Trophoblast cell (in vitro differentiated cells and primary cell): Measurements from ENCODE around the gene AOPEP.

Experiments used
- DNase-seq, 2 donors: peaks; one replicate each; pipeline ENCODE4 v3.0.0-alpha.2; 2016
- H2AFZ ChIP-seq: 2 replicates; pipeline ENCODE4 v1.6.1; 2013; ENCODE audit warnings: low read length, moderate library complexity, mild to moderate bottlenecking; ENCODE audit not compliant: insufficient read depth, poor library complexity
- H2AK5ac ChIP-seq: 2 replicates; pipeline ENCODE4 v1.6.1; 2013; ENCODE audit warnings: mild to moderate bottlenecking, low read length
- H2BK120ac ChIP-seq: 2 replicates; pipeline ENCODE4 v1.6.1; 2013; ENCODE audit warnings: low read length, mild to moderate bottlenecking, moderate library complexity; ENCODE audit not compliant: insufficient read depth, poor library complexity
- H2BK12ac ChIP-seq: 2 replicates; pipeline ENCODE4 v1.6.1; 2013; ENCODE audit warnings: mild to moderate bottlenecking, low read length, moderate library complexity
- H2BK5ac ChIP-seq: 2 replicates; pipeline ENCODE4 v1.6.1; 2013; ENCODE audit warnings: low read length, low read depth, moderate library complexity, mild to moderate bottlenecking; ENCODE audit not compliant: poor library complexity
- H3K14ac ChIP-seq: 2 replicates; pipeline ENCODE4 v1.6.1; 2013; ENCODE audit warnings: mild to moderate bottlenecking, low read length
- H3K18ac ChIP-seq: 2 replicates; pipeline ENCODE4 v1.6.1; 2013; ENCODE audit warnings: mild to moderate bottlenecking, low read length
- H3K23ac ChIP-seq: 2 replicates; pipeline ENCODE4 v1.6.1; 2013; ENCODE audit warnings: low read length
- H3K27ac ChIP-seq: 2 replicates; pipeline ENCODE4 v1.5.1; 2013; ENCODE audit warnings: low read depth, mild to moderate bottlenecking, inconsistent platforms, low read length, moderate library complexity
- H3K27me3 ChIP-seq: 2 replicates; pipeline ENCODE4 v1.6.1; 2013; ENCODE audit warnings: inconsistent platforms, mild to moderate bottlenecking, low read length, moderate library complexity; ENCODE audit not compliant: insufficient read depth
- H3K36me3 ChIP-seq, 2 experiments: 1 replicate in 1 of 2; 2 replicates in 1 of 2; pipeline ENCODE4 v1.6.1; 2013; ENCODE audit warnings: low read length in 2 of 2, mild to moderate bottlenecking in 2 of 2, moderate library complexity in 1 of 2; ENCODE audit not compliant: insufficient read depth in 2 of 2, control insufficient read depth in 1 of 2
- H3K4ac ChIP-seq: 2 replicates; pipeline ENCODE4 v1.6.1; 2013; ENCODE audit warnings: low read depth, mild to moderate bottlenecking, low read length, moderate library complexity
- H3K4me1 ChIP-seq, 2 experiments: 1 replicate in 1 of 2; 2 replicates in 1 of 2; pipeline ENCODE4 v1.6.1; 2013; ENCODE audit warnings: low read length in 2 of 2, mild to moderate bottlenecking in 2 of 2, moderate library complexity in 1 of 2; ENCODE audit not compliant: insufficient read depth in 2 of 2, control insufficient read depth in 1 of 2
- H3K4me2 ChIP-seq: 2 replicates; pipeline ENCODE4 v1.6.1; 2013; ENCODE audit warnings: inconsistent platforms, mild to moderate bottlenecking, low read length, moderate library complexity
- H3K4me3 ChIP-seq: 2 replicates; pipeline ENCODE4 v1.5.1; 2013; ENCODE audit warnings: mild to moderate bottlenecking, low read depth, low read length, inconsistent platforms
- H3K79me1 ChIP-seq: one replicate; pipeline ENCODE4 v1.6.1; 2013; ENCODE audit warnings: low read length
- H3K79me2 ChIP-seq: 2 replicates; pipeline ENCODE4 v1.6.1; 2013; ENCODE audit warnings: low read length, mild to moderate bottlenecking; ENCODE audit not compliant: control insufficient read depth, insufficient read depth, poor library complexity
- H3K9ac ChIP-seq: 2 replicates; pipeline ENCODE4 v1.6.1; 2013; ENCODE audit warnings: mild to moderate bottlenecking, low read length
- H3K9me3 ChIP-seq: 2 replicates; pipeline ENCODE4 v1.6.1; 2013; ENCODE audit warnings: low read depth, mild to moderate bottlenecking, control low read depth, inconsistent platforms, low read length; ENCODE audit not compliant: insufficient read depth
- H4K12ac ChIP-seq: 2 replicates; pipeline ENCODE4 v1.6.1; 2013; ENCODE audit warnings: low read depth, mild to moderate bottlenecking, low read length, moderate library complexity
- H4K8ac ChIP-seq: 2 replicates; pipeline ENCODE4 v1.6.1; 2013; ENCODE audit warnings: low read depth, mild to moderate bottlenecking, low read length, moderate library complexity
- H4K91ac ChIP-seq: one replicate; pipeline ENCODE4 v1.6.1; 2013; ENCODE audit warnings: low read depth, mild to moderate bottlenecking, low read length, moderate library complexity
- WGBS: extraction: QIAGEN DNeasy Blood & Tissue Kit; methylation state at CpG from one replicate; pipeline ENCODE4 v1.1.7; 2013; ENCODE audit warnings: missing lambda C conversion rate; ENCODE audit not compliant: insufficient read length, insufficient coverage; ENCODE audit errors: extremely low coverage; 5-methylcytosine and 5-hydroxymethylcytosine counted together

Gene AOPEP

GRCh38 chr9:95067057-95067456, 340.6 kb downstream of the AOPEP start:
- H2AFZ ChIP-seq, result no peak overlapping the region
- no peak overlapping the region for H4K8ac ChIP-seq
- H3K79me1 ChIP-seq, result no peaks in the 10 kb centered on the region
- H3K36me3 ChIP-seq, result peaks cover 35 to 41% of the 10 kb centered on the region in 2 experiments
- no peak overlapping the region for H2AK5ac ChIP-seq
- peaks cover 0 to 5% of the 10 kb centered on the region in 2 experiments for H3K4me1 ChIP-seq
- H3K4me2 ChIP-seq, result no peak overlapping the region
- H3K4ac ChIP-seq, result no peak overlapping the region
- no peaks in the 10 kb centered on the region for H3K79me2 ChIP-seq
- H3K4me3 ChIP-seq, result peak overlapping the region; percentile 18
- no peak overlapping the region for H2BK120ac ChIP-seq
- H3K23ac ChIP-seq, result no peak overlapping the region
- no peak overlapping the region for H2BK12ac ChIP-seq
- no peak overlapping the region for H4K91ac ChIP-seq
- no peak overlapping the region for H3K27ac ChIP-seq
- no peak overlapping the region for H3K9ac ChIP-seq
- H3K27me3 ChIP-seq, result no peaks in the 10 kb centered on the region
- peaks cover 2% of the 10 kb centered on the region for H3K9me3 ChIP-seq
- H3K18ac ChIP-seq, result no peak overlapping the region
- no peak overlapping the region for H4K12ac ChIP-seq
- no peak overlapping the region for H2BK5ac ChIP-seq
- no peak for DNase-seq
- no CpG with 5 or more reads among the region's 6 CpGs for WGBS
- no peak overlapping the region for H3K14ac ChIP-seq

DNA sequence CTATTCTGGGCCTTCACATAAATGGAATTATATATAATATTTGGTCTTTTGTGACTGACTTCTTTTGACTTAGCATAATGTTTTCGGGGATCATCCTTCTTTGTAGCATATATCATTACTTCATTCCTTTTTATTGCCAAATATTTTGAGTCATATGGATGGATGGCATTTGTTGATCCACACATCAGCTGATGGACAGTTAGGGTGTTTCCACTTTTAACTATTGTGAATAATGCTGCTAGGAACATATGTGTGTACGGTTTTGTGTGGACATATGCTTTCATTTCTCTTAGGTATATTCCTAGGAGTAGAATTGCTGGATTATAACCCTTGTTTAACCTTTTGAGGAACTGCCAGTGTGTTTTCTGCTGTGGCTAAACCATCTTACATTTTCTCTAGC, 341.4 kb downstream of the AOPEP start:
- H3K36me3 ChIP-seq, result peaks cover 27 to 34% of the 10 kb centered on the region in 2 experiments
- H3K4me2 ChIP-seq, result no peak overlapping the region
- no peak overlapping the region for H3K27ac ChIP-seq
- H2AFZ ChIP-seq, result no peak overlapping the region
- H3K14ac ChIP-seq, result no peak overlapping the region
- H4K12ac ChIP-seq, result no peak overlapping the region
- H3K79me2 ChIP-seq, result no peaks in the 10 kb centered on the region
- no peak overlapping the region for H4K91ac ChIP-seq
- DNase-seq, result no peak
- H3K4ac ChIP-seq, result no peak overlapping the region
- H3K79me1 ChIP-seq, result no peaks in the 10 kb centered on the region
- no peak overlapping the region for H3K23ac ChIP-seq
- H3K4me1 ChIP-seq, result peaks cover 0 to 5% of the 10 kb centered on the region in 2 experiments
- H3K27me3 ChIP-seq, result no peaks in the 10 kb centered on the region
- no peak overlapping the region for H3K18ac ChIP-seq
- no CpG with 5 or more reads among the region's 2 CpGs for WGBS
- H2BK120ac ChIP-seq, result no peak overlapping the region
- no peak overlapping the region for H2BK12ac ChIP-seq
- no peak overlapping the region for H4K8ac ChIP-seq
- H3K9me3 ChIP-seq, result peaks cover 2% of the 10 kb centered on the region
- H2BK5ac ChIP-seq, result no peak overlapping the region
- H3K9ac ChIP-seq, result no peak overlapping the region
- H2AK5ac ChIP-seq, result no peak overlapping the region
- H3K4me3 ChIP-seq, result no peak overlapping the region

GRCh38 chr9:95070549-95071021, 344.1 kb downstream of the AOPEP start:
- no peak overlapping the region for H3K9ac ChIP-seq
- H3K4me2 ChIP-seq, result no peak overlapping the region
- H3K4me3 ChIP-seq, result no peak overlapping the region
- H4K8ac ChIP-seq, result no peak overlapping the region
- DNase-seq, result no peak
- no peak overlapping the region for H3K18ac ChIP-seq
- H4K91ac ChIP-seq, result no peak overlapping the region
- no peak overlapping the region for H3K4ac ChIP-seq
- no peak overlapping the region for H2AFZ ChIP-seq
- peaks cover 27 to 35% of the 10 kb centered on the region in 2 experiments for H3K36me3 ChIP-seq
- no peaks in the 10 kb centered on the region for H3K79me1 ChIP-seq
- H4K12ac ChIP-seq, result no peak overlapping the region
- no peak overlapping the region for H3K27ac ChIP-seq
- no peak overlapping the region for H2BK12ac ChIP-seq
- no peak overlapping the region for H2BK120ac ChIP-seq
- H3K4me1 ChIP-seq, result peaks cover 0 to 5% of the 10 kb centered on the region in 2 experiments
- H2BK5ac ChIP-seq, result no peak overlapping the region
- no peak overlapping the region for H3K23ac ChIP-seq
- no peak overlapping the region for H2AK5ac ChIP-seq
- no peaks in the 10 kb centered on the region for H3K79me2 ChIP-seq
- WGBS, result no CpG with 5 or more reads among the region's 8 CpGs
- peaks cover 2% of the 10 kb centered on the region for H3K9me3 ChIP-seq
- H3K14ac ChIP-seq, result no peak overlapping the region
- no peaks in the 10 kb centered on the region for H3K27me3 ChIP-seq

DNA sequence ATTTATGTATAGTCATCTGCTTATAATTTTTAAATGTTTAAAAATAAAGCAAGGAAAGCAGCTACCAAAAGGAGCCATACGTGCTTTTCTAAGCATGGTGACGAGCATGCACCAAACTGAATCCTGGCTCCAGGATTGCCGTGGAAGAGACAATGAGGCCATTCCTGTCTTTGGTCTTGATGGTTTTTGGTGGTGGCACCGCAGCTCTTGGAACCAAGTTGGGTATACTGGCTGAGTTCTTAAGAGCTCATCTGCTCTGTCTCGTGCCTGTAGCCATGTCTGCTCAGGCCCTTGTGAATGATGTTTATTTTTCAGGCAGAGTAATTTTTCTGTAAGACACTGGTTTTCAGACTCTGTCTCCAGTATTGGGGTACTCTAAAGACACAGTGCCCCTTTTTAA, 345.0 kb downstream of the AOPEP start:
- no peak overlapping the region for H2BK12ac ChIP-seq
- H3K23ac ChIP-seq, result no peak overlapping the region
- H3K14ac ChIP-seq, result no peak overlapping the region
- no peak overlapping the region for H3K27ac ChIP-seq
- H3K4me3 ChIP-seq, result no peak overlapping the region
- H2AFZ ChIP-seq, result no peak overlapping the region
- H3K27me3 ChIP-seq, result no peaks in the 10 kb centered on the region
- H3K79me1 ChIP-seq, result no peaks in the 10 kb centered on the region
- H2BK120ac ChIP-seq, result no peak overlapping the region
- no peak overlapping the region for H4K8ac ChIP-seq
- H3K79me2 ChIP-seq, result no peaks in the 10 kb centered on the region
- peaks cover 29 to 38% of the 10 kb centered on the region in 2 experiments for H3K36me3 ChIP-seq
- H3K9me3 ChIP-seq, result peaks cover 2% of the 10 kb centered on the region
- WGBS, result no CpG with 5 or more reads among the region's 5 CpGs
- no peak overlapping the region for H3K9ac ChIP-seq
- no peak overlapping the region for H2AK5ac ChIP-seq
- H3K4ac ChIP-seq, result no peak overlapping the region
- H2BK5ac ChIP-seq, result no peak overlapping the region
- no peak for DNase-seq
- H4K12ac ChIP-seq, result no peak overlapping the region
- no peak overlapping the region for H4K91ac ChIP-seq
- no peak overlapping the region for H3K18ac ChIP-seq
- no peak overlapping the region for H3K4me2 ChIP-seq
- peaks cover 0 to 5% of the 10 kb centered on the region in 2 experiments for H3K4me1 ChIP-seq
